Liver (tissue), 9 donors: ENCODE data around the gene ID4. TPM values are rescaled to one million over a fixed set of nuclear protein-coding genes. Genes with fewer than 3 reads are reported as not detected.

Experiments used
- DNase-seq: peaks from one replicate; pipeline ENCODE4 v3.0.0-alpha.2; 2017; ENCODE audit warnings: low spot score
- H3K27ac ChIP-seq, 2 donors: one replicate each; pipeline ENCODE4 v1.7.0; 2013; ENCODE audit warnings: inconsistent platforms in 2 of 2, low read length in 2 of 2, control low read depth in 1 of 2, low read depth in 1 of 2, mild to moderate bottlenecking in 1 of 2
- H3K27me3 ChIP-seq, 4 donors: one replicate each; pipeline versions ENCODE4 v1.6.1 to v1.7.0; 2013; ENCODE audit warnings: low read length in 3 of 4, inconsistent platforms in 1 of 4, mild to moderate bottlenecking in 1 of 4, moderate library complexity in 1 of 4; ENCODE audit not compliant: control insufficient read depth in 4 of 4, insufficient read depth in 4 of 4
- H3K36me3 ChIP-seq, 4 donors: one replicate each; pipeline versions ENCODE4 v1.6.1 to v1.7.0; 2013; ENCODE audit warnings: low read length in 3 of 4, mild to moderate bottlenecking in 3 of 4, low read depth in 1 of 4, moderate library complexity in 1 of 4; ENCODE audit not compliant: control insufficient read depth in 4 of 4, insufficient read depth in 3 of 4
- H3K4me1 ChIP-seq, 4 donors: one replicate each; pipeline versions ENCODE4 v1.6.1 to v1.7.0; 2013; ENCODE audit warnings: low read length in 3 of 4, mild to moderate bottlenecking in 3 of 4, moderate library complexity in 1 of 4; ENCODE audit not compliant: control insufficient read depth in 4 of 4, insufficient read depth in 4 of 4
- H3K4me3 ChIP-seq, 3 donors: one replicate each; pipeline versions ENCODE4 v1.6.1 to v1.7.0; 2013; ENCODE audit warnings: low read length in 3 of 3, control low read depth in 1 of 3, low read depth in 1 of 3, mild to moderate bottlenecking in 1 of 3
- H3K9ac ChIP-seq, 2 donors: one replicate each; pipeline ENCODE4 v1.7.0; 2013; ENCODE audit warnings: low read length in 2 of 2, mild to moderate bottlenecking in 2 of 2, moderate library complexity in 2 of 2, control low read depth in 1 of 2, low read depth in 1 of 2
- H3K9me3 ChIP-seq, 4 donors: one replicate each; pipeline versions ENCODE4 v1.6.1 to v1.7.0; 2013; ENCODE audit warnings: low read length in 3 of 4; ENCODE audit not compliant: control insufficient read depth in 4 of 4
- EGR1 ChIP-seq, 2 donors: IDR thresholded peaks; 2 replicates each; pipeline ENCODE4 v1.6.1; 2016 to 2018; ENCODE audit warnings: antibody characterized with exemption in 2 of 2, low read depth in 2 of 2
- FOXA1 ChIP-seq: IDR thresholded peaks from 2 replicates; pipeline ENCODE4 v1.6.1; 2016; ENCODE audit warnings: antibody characterized with exemption
- FOXA2 ChIP-seq: IDR thresholded peaks from 2 replicates; pipeline ENCODE4 v1.6.1; 2016; ENCODE audit warnings: antibody characterized with exemption
- GABPA ChIP-seq, 2 donors: IDR thresholded peaks in 1 of 2; conservative IDR thresholded peaks in 1 of 2; 2 replicates each; pipeline ENCODE4 v1.6.1; 2016; ENCODE audit warnings: antibody characterized with exemption in 2 of 2, mild to moderate bottlenecking in 1 of 2, moderate library complexity in 1 of 2
- HNF4A ChIP-seq, 2 donors: conservative IDR thresholded peaks; 2 replicates each; pipeline ENCODE4 v1.6.1; 2016; ENCODE audit warnings: antibody characterized with exemption in 2 of 2, mild to moderate bottlenecking in 2 of 2
- HNF4G ChIP-seq: IDR thresholded peaks from 2 replicates; pipeline ENCODE4 v1.6.1; 2016; ENCODE audit warnings: antibody characterized with exemption
- JUND ChIP-seq, 2 donors: IDR thresholded peaks; 2 replicates each; pipeline ENCODE4 v1.6.1; 2016; ENCODE audit warnings: antibody characterized with exemption in 2 of 2
- RAD21 ChIP-seq, 2 donors: IDR thresholded peaks; 2 replicates each; pipeline ENCODE4 v1.6.1; 2016; ENCODE audit warnings: antibody characterized with exemption in 2 of 2, mild to moderate bottlenecking in 2 of 2
- REST ChIP-seq: IDR thresholded peaks from 2 replicates; pipeline ENCODE4 v1.6.1; 2016; ENCODE audit warnings: antibody characterized with exemption, mild to moderate bottlenecking
- RXRA ChIP-seq, 2 donors: IDR thresholded peaks; 2 replicates each; pipeline ENCODE4 v1.6.1; 2017 to 2018; ENCODE audit warnings: antibody characterized with exemption in 2 of 2, mild to moderate bottlenecking in 1 of 2
- SP1 ChIP-seq: IDR thresholded peaks from 2 replicates; pipeline ENCODE4 v1.6.1; 2018; ENCODE audit warnings: antibody characterized with exemption, mild to moderate bottlenecking
- TAF1 ChIP-seq: conservative IDR thresholded peaks from 2 replicates; pipeline ENCODE4 v1.6.1; 2016; ENCODE audit warnings: antibody characterized with exemption, mild to moderate bottlenecking
- YY1 ChIP-seq: IDR thresholded peaks from 2 replicates; pipeline ENCODE4 v1.6.1; 2016; ENCODE audit warnings: antibody characterized with exemption, mild to moderate bottlenecking
- ZBTB33 ChIP-seq: IDR thresholded peaks from 2 replicates; pipeline ENCODE4 v1.6.1; 2016; ENCODE audit warnings: antibody characterized with exemption
- WGBS: extraction: QIAGEN DNeasy Blood & Tissue Kit; methylation state at CpG from one replicate; pipeline ENCODE4 v1.1.7; 2013; 5-methylcytosine and 5-hydroxymethylcytosine counted together
- polyA plus RNA-seq, 2 donors: library from polyadenylated mRNA; stranded (reverse) in 1 of 2; unstranded in 1 of 2; fragments of 200-250 nt in 1 of 2; fragments of >200 nt in 1 of 2; fragmentation: Nextera tagmentation in 1 of 2; extraction: Ambion mirVana in 1 of 2; gene quantifications; one replicate each; pipeline versions ENCODE4 v1.2.1 to v1.2.3, GENCODE V29; 2013 to 2015
- total RNA-seq, 2 donors: library from RNA; depleted of rRNA; stranded (reverse); fragments of >200 nt; gene quantifications; one replicate each; pipeline ENCODE4 v1.2.3, GENCODE V29; 2014
- TF ChIP-seq, protein P1 (sequence below): IDR thresholded peaks from 2 replicates; pipeline ENCODE4 v1.6.1; 2016; ENCODE audit warnings: antibody characterized with exemption
- TF ChIP-seq, protein P2 (sequence below): fragments of 150-350 bp; IDR thresholded peaks from 2 replicates; pipeline ENCODE4 v1.5.1; 2017; ENCODE audit warnings: improper control_type of control experiment, low read depth, low read length; ENCODE audit not compliant: missing input control
- TF ChIP-seq, protein P3 (sequence below): IDR thresholded peaks from 2 replicates; pipeline ENCODE4 v1.6.1; 2016; ENCODE audit warnings: antibody characterized with exemption
- donor health status: healthy.
- donor health status: healthy.
- donor health status: healthy.
- donor health status: healthy.
- donor health status: healthy.

Gene ID4
- total and polyA plus RNA-seq, 4 donors = 0.38 to 3.7 (median 1.2) TPM

GRCh38 chr6:19870322-19870721 lies 33.2 kb downstream of the ID4 start:
- no peaks in the 10 kb centered on the region for H3K9me3 ChIP-seq
- H3K4me1 ChIP-seq = no peaks in the 10 kb centered on the region
- no peak overlapping the region for H3K9ac ChIP-seq
- no peak for TF ChIP-seq HNF4A (conservative IDR thresholded peaks at IDR 0.05)
- TF ChIP-seq RAD21 (IDR thresholded peaks at IDR 0.05) = no peak
- no peak for TF ChIP-seq FOXA2
- H3K4me3 ChIP-seq = no peak overlapping the region
- no peak for DNase-seq
- H3K36me3 ChIP-seq = no peaks in the 10 kb centered on the region
- H3K27ac ChIP-seq = no peak overlapping the region
- WGBS = 86% methylated on average over 3 of the region's 3 CpGs
- peaks cover 0 to 3% (median 0%) of the 10 kb centered on the region in 4 donors for H3K27me3 ChIP-seq

DNA sequence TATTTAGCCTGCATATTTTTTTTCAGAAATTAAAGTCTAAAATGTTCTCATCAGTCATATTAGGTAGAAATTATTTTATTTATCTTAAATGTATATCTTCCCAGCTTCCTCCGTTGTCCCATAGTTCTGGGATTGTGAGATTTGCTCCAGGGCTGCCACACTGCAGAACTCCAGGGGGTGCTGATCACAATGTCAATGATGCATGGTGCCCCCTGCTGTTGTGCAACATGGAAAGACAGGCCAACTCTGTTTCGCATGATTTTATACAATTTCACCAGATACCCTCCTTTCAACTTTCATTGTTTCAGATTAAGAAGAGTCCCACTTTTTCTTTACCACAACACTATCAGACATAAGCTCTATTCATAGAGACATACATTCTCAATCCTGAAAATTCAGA lies 35.9 kb downstream of the ID4 start:
- DNase-seq = no peak
- Histone ChIP-seq H3K9me3 (no peaks in the 10 kb centered on the region), H3K9ac (no peak overlapping the region), H3K4me1 (no peaks in the 10 kb centered on the region), H3K27ac (no peak overlapping the region), H3K4me3 (no peak overlapping the region), H3K27me3 (peaks cover 0 to 3% (median 0%) of the 10 kb centered on the region in 4 donors), H3K36me3 (no peaks in the 10 kb centered on the region)
- TF ChIP-seq ZBTB33 = no peak
- TF ChIP-seq GABPA (IDR thresholded peaks at IDR 0.05 in 1 of 2, conservative IDR thresholded peaks at IDR 0.05 in 1 of 2) = no peak
- 66% methylated on average over 2 of the region's 2 CpGs for WGBS

GRCh38 chr6:19876672-19877071 lies 39.5 kb downstream of the ID4 start:
- Histone ChIP-seq H3K27me3 (peaks cover 0 to 9% (median 1%) of the 10 kb centered on the region in 4 donors), H3K27ac (no peak overlapping the region), H3K36me3 (no peaks in the 10 kb centered on the region), H3K9ac (no peak overlapping the region), H3K4me1 (no peaks in the 10 kb centered on the region), H3K9me3 (no peaks in the 10 kb centered on the region), H3K4me3 (no peak overlapping the region)
- whole genome bisulfite sequencing = 85% methylated on average over 5 of the region's 5 CpGs
- TF ChIP-seq JUND (IDR thresholded peaks at IDR 0.05) (no peak), REST (no peak), YY1 (no peak), HNF4G (no peak), SP1 (no peak), GABPA (IDR thresholded peaks at IDR 0.05 in 1 of 2, conservative IDR thresholded peaks at IDR 0.05 in 1 of 2) (no peak), RAD21 (IDR thresholded peaks at IDR 0.05) (no peak), ZBTB33 (no peak), TAF1 (no peak), EGR1 (IDR thresholded peaks at IDR 0.05; ENCODE audit: low read depth in 2 of 2) (no peak), FOXA1 (no peak), RXRA (IDR thresholded peaks at IDR 0.05) (no peak), HNF4A (conservative IDR thresholded peaks at IDR 0.05) (no peak)
- TF ChIP-seq, protein P1, sequence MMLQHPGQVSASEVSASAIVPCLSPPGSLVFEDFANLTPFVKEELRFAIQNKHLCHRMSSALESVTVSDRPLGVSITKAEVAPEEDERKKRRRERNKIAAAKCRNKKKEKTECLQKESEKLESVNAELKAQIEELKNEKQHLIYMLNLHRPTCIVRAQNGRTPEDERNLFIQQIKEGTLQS = no peak
- TF ChIP-seq, protein P2, sequence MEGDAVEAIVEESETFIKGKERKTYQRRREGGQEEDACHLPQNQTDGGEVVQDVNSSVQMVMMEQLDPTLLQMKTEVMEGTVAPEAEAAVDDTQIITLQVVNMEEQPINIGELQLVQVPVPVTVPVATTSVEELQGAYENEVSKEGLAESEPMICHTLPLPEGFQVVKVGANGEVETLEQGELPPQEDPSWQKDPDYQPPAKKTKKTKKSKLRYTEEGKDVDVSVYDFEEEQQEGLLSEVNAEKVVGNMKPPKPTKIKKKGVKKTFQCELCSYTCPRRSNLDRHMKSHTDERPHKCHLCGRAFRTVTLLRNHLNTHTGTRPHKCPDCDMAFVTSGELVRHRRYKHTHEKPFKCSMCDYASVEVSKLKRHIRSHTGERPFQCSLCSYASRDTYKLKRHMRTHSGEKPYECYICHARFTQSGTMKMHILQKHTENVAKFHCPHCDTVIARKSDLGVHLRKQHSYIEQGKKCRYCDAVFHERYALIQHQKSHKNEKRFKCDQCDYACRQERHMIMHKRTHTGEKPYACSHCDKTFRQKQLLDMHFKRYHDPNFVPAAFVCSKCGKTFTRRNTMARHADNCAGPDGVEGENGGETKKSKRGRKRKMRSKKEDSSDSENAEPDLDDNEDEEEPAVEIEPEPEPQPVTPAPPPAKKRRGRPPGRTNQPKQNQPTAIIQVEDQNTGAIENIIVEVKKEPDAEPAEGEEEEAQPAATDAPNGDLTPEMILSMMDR = no peak
- TF ChIP-seq, protein P3, sequence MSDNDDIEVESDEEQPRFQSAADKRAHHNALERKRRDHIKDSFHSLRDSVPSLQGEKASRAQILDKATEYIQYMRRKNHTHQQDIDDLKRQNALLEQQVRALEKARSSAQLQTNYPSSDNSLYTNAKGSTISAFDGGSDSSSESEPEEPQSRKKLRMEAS = no peak
- DNase-seq = no peak
